ENCODE measurements around the gene MOB2. TPM values are rescaled to one million over a fixed set of nuclear protein-coding genes. Genes with fewer than 3 reads are reported as not detected.
A peak's percentile ranks its signal among the peaks of the same experiment; 100 is the strongest.

MOB2 gene
- total RNA-seq, 2 donors from 2014 or later = 47.5 to 57.2 TPM

- intact Hi-C loops (cut with DNase I) = no loop called here
- DNase-seq (ENCODE audit: low spot score) = no peak
Observed at GRCh38 chr11:1507381-1508140, 21.0 kb upstream of the MOB2 start.

- DNase-seq (ENCODE audit: low spot score) = no peak
- intact Hi-C loops (cut with DNase I) = no loop called here
Observed at GRCh38 chr11:1506981-1507380, 20.4 kb upstream of the MOB2 start.

GRCh38 chr11:1505480-1505879 lies 18.9 kb upstream of the MOB2 start:
- intact Hi-C loops (cut with DNase I) = no loop called here
- no peak for DNase-seq (ENCODE audit: low spot score)

- DNase-seq (ENCODE audit: low spot score) = no peak
- intact Hi-C loops (cut with DNase I) = no loop called here
Observed at GRCh38 chr11:1504581-1505290, 18.2 kb upstream of the MOB2 start.

- no peak for DNase-seq (ENCODE audit: low spot score)
- intact Hi-C loops (cut with DNase I) = no loop called here
Observed at GRCh38 chr11:1504138-1504537, 17.6 kb upstream of the MOB2 start.

GRCh38 chr11:1503708-1504104 lies 17.1 kb upstream of the MOB2 start:
- DNase-seq (ENCODE audit: low spot score) = no peak
- intact Hi-C loops (cut with DNase I) = no loop called here

- intact Hi-C loops (cut with DNase I) = no loop called here
- no peak for DNase-seq (ENCODE audit: low spot score)
Observed at GRCh38 chr11:1502954-1503707, 16.6 kb upstream of the MOB2 start.

GRCh38 chr11:1502168-1502953 lies 15.8 kb upstream of the MOB2 start:
- intact Hi-C loops (cut with DNase I) = no loop called here

GRCh38 chr11:1501421-1502167 lies 15.0 kb upstream of the MOB2 start:
- DNase-seq (ENCODE audit: low spot score) = no peak
- intact Hi-C loops (cut with DNase I) = no loop called here

More at GRCh38 chr11:1502168-1502953, 15.8 kb upstream of the MOB2 start:
- DNase-seq (ENCODE audit: low spot score) = no peak

GRCh38 chr11:1500466-1501420 lies 14.2 kb upstream of the MOB2 start:
- intact Hi-C loops (cut with DNase I) = no loop called here

GRCh38 chr11:1499899-1500298 lies 13.3 kb upstream of the MOB2 start:
- DNase-seq (ENCODE audit: low spot score) = peak; percentile 38
- intact Hi-C loops (cut with DNase I) = no loop called here

More at GRCh38 chr11:1500466-1501420, 14.2 kb upstream of the MOB2 start:
- DNase-seq (ENCODE audit: low spot score) = peak; percentile 74

- intact Hi-C loops (cut with DNase I) = no loop called here
- peak; percentile 40 for DNase-seq (ENCODE audit: low spot score)
Observed at GRCh38 chr11:1499261-1499890, 12.8 kb upstream of the MOB2 start.

- intact Hi-C loops (cut with DNase I) = no loop called here
- DNase-seq (ENCODE audit: low spot score) = peak; percentile 62
Observed at GRCh38 chr11:1498262-1498661, 11.7 kb upstream of the MOB2 start.

- DNase-seq (ENCODE audit: low spot score) = peak; percentile 46
- intact Hi-C loops (cut with DNase I) = no loop called here
Observed at GRCh38 chr11:1497600-1497999, 11.0 kb upstream of the MOB2 start.

- intact Hi-C loops (cut with DNase I) = no loop called here
- no peak for DNase-seq (ENCODE audit: low spot score)
Observed at GRCh38 chr11:1496761-1497095, 10.1 kb upstream of the MOB2 start.

GRCh38 chr11:1496091-1496760 lies 9.6 kb upstream of the MOB2 start:
- intact Hi-C loops (cut with DNase I) = no loop called here
- peak; percentile 16 for DNase-seq (ENCODE audit: low spot score)

GRCh38 chr11:1494650-1495049 lies 8.1 kb upstream of the MOB2 start:
- DNase-seq (ENCODE audit: low spot score) = no peak
- intact Hi-C loops (cut with DNase I) = no loop called here

Measured in posterior vena cava (tissue), 2 donors.